GM23248 (cell line): ENCODE data around the gene PLEKHA6. TPM values are rescaled to one million over a fixed set of nuclear protein-coding genes. Genes with fewer than 3 reads are reported as not detected.

Experiments
- DNase-seq: peaks from one replicate; pipeline ENCODE4 v3.0.0-alpha.2; 2015
- H2AFZ ChIP-seq: fragments of 200-600 bp; sonication (generic); 2 replicates; pipeline ENCODE4 v1.6.1; 2016; ENCODE audit warnings: antibody characterized with exemption
- H3F3A ChIP-seq: fragments of 200-600 bp; sonication (generic); 2 replicates; pipeline ENCODE4 v1.6.1; 2016; ENCODE audit warnings: mild to moderate bottlenecking, antibody characterized with exemption, mixed run types; ENCODE audit not compliant: insufficient read depth
- H3K27ac ChIP-seq: fragments of 200-600 bp; sonication (generic); 2 replicates; pipeline ENCODE4 v1.5.1; 2016; ENCODE audit warnings: mild to moderate bottlenecking
- H3K27me3 ChIP-seq: fragments of 200-600 bp; sonication (generic); replicated peaks from 2 replicates; pipeline ENCODE4 v1.6.1; 2016; ENCODE audit warnings: mild to moderate bottlenecking; ENCODE audit not compliant: insufficient read depth
- H3K36me3 ChIP-seq: fragments of 200-600 bp; sonication (generic); 2 replicates; pipeline ENCODE4 v1.6.1; 2016; ENCODE audit warnings: low read depth, mild to moderate bottlenecking
- H3K4me1 ChIP-seq: fragments of 200-600 bp; sonication (generic); 2 replicates; pipeline ENCODE4 v1.6.1; 2016; ENCODE audit warnings: mild to moderate bottlenecking; ENCODE audit not compliant: insufficient read depth
- H3K4me2 ChIP-seq: fragments of 200-600 bp; sonication (generic); one replicate; pipeline ENCODE4 v1.6.1; 2016; ENCODE audit warnings: mild to moderate bottlenecking; ENCODE audit not compliant: unreplicated experiment
- H3K4me3 ChIP-seq: fragments of 200-600 bp; sonication (generic); 2 replicates; pipeline ENCODE4 v1.5.1; 2016; ENCODE audit warnings: mild to moderate bottlenecking
- H3K79me2 ChIP-seq: fragments of 200-600 bp; sonication (generic); 2 replicates; pipeline ENCODE4 v1.6.1; 2016; ENCODE audit warnings: mild to moderate bottlenecking; ENCODE audit not compliant: insufficient read depth
- H3K9ac ChIP-seq: fragments of 200-600 bp; sonication (generic); 2 replicates; pipeline ENCODE4 v1.6.1; 2016; ENCODE audit warnings: mild to moderate bottlenecking
- H3K9me2 ChIP-seq: fragments of 200-600 bp; sonication (generic); 2 replicates; pipeline ENCODE4 v1.6.1; 2016; ENCODE audit warnings: mixed run types, mild to moderate bottlenecking, moderate library complexity; ENCODE audit not compliant: insufficient read depth
- H3K9me3 ChIP-seq: fragments of 200-600 bp; sonication (generic); one replicate; pipeline ENCODE4 v1.6.1; 2017; ENCODE audit warnings: low read depth
- H4K20me1 ChIP-seq: fragments of 200-600 bp; sonication (generic); 2 replicates; pipeline ENCODE4 v1.6.0; 2016; ENCODE audit not compliant: insufficient read depth
- EZH2 ChIP-seq: fragments of 200-600 bp; sonication (generic); IDR thresholded peaks from 2 replicates; pipeline ENCODE4 v1.6.1; 2018; ENCODE audit warnings: antibody characterized with exemption, mild to moderate bottlenecking; ENCODE audit not compliant: insufficient read depth, poor library complexity, severe bottlenecking
- EZH2phosphoT487 ChIP-seq: fragments of 200-600 bp; sonication (generic); IDR thresholded peaks from 2 replicates; pipeline ENCODE4 v1.6.1; 2018; ENCODE audit warnings: antibody characterized with exemption, moderate library complexity, mild to moderate bottlenecking, low read depth; ENCODE audit not compliant: insufficient read depth
- WGBS, 2 experiments: methylation state at CpG; one replicate each; pipeline ENCODE4 v1.1.6; 2015 to 2017; ENCODE audit warnings: low lambda C conversion rate in 2 of 2, low coverage in 1 of 2; ENCODE audit errors: missing lambda C conversion rate in 2 of 2; 5-methylcytosine and 5-hydroxymethylcytosine counted together
- in situ Hi-C: fragments of 300-500 bp; cut with MboI; formaldehyde crosslinking; loops from 2 replicates; pipeline ENCODE4 v1.15.0; 2020
- polyA plus RNA-seq: library from polyadenylated mRNA; unstranded; fragments of >200 nt; fragmentation: Nextera tagmentation; extraction: Ambion mirVana; gene quantifications from 2 replicates; pipeline ENCODE4 v1.2.1, GENCODE V29; 2016
- total RNA-seq: library from RNA; depleted of rRNA; stranded (reverse); fragments of >200 nt; shearing (Covaris generic); gene quantifications from 2 replicates; pipeline ENCODE4 v1.2.3, GENCODE V29; 2014

PLEKHA6 gene
- total and polyA plus RNA-seq, 2 experiments from 2014 or later = 4.5 to 7.3 TPM

- no peak overlapping the region for H3K9ac ChIP-seq
- DNase-seq = no peak
- H3K4me1 ChIP-seq = peaks cover 7% of the 10 kb centered on the region
- H3K4me3 ChIP-seq = no peak overlapping the region
- H3K79me2 ChIP-seq = no peaks in the 10 kb centered on the region
- TF ChIP-seq EZH2phosphoT487 (no peak), EZH2 (no peak)
- H3K36me3 ChIP-seq = no peaks in the 10 kb centered on the region
- no peaks in the 10 kb centered on the region for H3K9me3 ChIP-seq
- in situ Hi-C loops = no loop called here
- H3K4me2 ChIP-seq = no peak overlapping the region
- H3K27ac ChIP-seq = no peak overlapping the region
- no peaks in the 10 kb centered on the region for H3K9me2 ChIP-seq
- H4K20me1 ChIP-seq = no peaks in the 10 kb centered on the region
- H3K27me3 ChIP-seq = no peaks in the 10 kb centered on the region
- 85 to 86% methylated on average over 23 of the region's 23 CpGs for WGBS, 2 experiments
- no peaks in the 10 kb centered on the region for H3F3A ChIP-seq
- no peak overlapping the region for H2AFZ ChIP-seq
These were observed 1.9 kb downstream of the PLEKHA6 start for GRCh38 chr1:204357551-204358490.

DNA sequence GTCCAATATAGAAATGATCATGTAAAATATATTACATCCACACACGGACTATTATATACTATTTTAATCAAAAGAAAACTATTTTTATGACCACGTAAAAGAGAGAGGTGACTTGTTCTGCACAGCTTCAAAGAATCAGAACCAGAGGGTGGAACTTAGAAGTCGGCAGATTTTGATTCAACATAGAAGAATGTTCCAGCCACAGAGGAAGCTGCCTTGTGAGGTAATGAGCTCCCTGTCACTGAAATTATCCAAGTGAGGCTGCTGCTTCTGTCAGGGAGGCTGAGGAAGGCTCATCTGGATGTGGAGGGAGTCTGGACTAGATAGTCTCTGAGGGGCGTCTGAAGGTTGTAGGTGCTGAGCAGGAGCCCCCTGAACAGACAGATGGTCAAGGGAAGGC, 2.7 kb downstream of the PLEKHA6 start:
- Histone ChIP-seq H3K4me1 (peaks cover 7% of the 10 kb centered on the region), H3K4me3 (no peak overlapping the region), H3K9ac (no peak overlapping the region), H3K4me2 (peak overlapping the region; percentile 30), H4K20me1 (no peaks in the 10 kb centered on the region), H3F3A (no peaks in the 10 kb centered on the region), H3K9me2 (no peaks in the 10 kb centered on the region), H3K9me3 (no peaks in the 10 kb centered on the region), H2AFZ (no peak overlapping the region), H3K36me3 (no peaks in the 10 kb centered on the region), H3K27ac (no peak overlapping the region), H3K79me2 (no peaks in the 10 kb centered on the region), H3K27me3 (no peaks in the 10 kb centered on the region)
- no peak for TF ChIP-seq EZH2
- no peak for TF ChIP-seq EZH2phosphoT487
- in situ Hi-C loops = no loop called here
- peak; percentile 72 for DNase-seq
- WGBS, 2 experiments = 38 to 42% methylated on average over 4 of the region's 4 CpGs

DNA sequence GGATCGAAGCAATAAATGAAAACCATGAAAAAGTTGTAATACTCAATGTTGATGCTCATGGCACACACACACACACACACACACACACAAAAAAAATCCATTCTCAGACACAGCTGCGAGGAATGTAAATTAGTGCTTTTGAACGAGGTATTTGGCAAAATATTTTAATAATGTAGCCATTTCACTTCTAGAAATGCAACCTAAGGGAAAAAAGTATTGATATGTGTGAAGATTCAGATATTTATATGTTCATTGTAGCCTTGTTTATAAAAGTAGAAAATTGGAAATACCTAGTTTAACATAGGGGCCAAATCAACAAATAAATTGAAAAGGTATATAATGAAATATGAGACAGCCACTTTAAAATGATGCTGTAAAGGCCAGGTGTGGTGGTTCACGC, 3.8 kb downstream of the PLEKHA6 start:
- in situ Hi-C loops = no loop called here

GRCh38 chr1:204354579-204354978, 5.2 kb downstream of the PLEKHA6 start:
- H2AFZ ChIP-seq = no peak overlapping the region
- no peaks in the 10 kb centered on the region for H3K9me3 ChIP-seq
- H3K36me3 ChIP-seq = no peaks in the 10 kb centered on the region
- 65 to 72% methylated on average over 6 of the region's 6 CpGs for WGBS, 2 experiments
- H3K27ac ChIP-seq = no peak overlapping the region
- no peak overlapping the region for H3K4me3 ChIP-seq
- H3F3A ChIP-seq = no peaks in the 10 kb centered on the region
- H3K79me2 ChIP-seq = no peaks in the 10 kb centered on the region
- TF ChIP-seq EZH2 (no peak), EZH2phosphoT487 (no peak)
- in situ Hi-C loops = no loop called here
- H3K9ac ChIP-seq = no peak overlapping the region
- no peak overlapping the region for H3K4me2 ChIP-seq
- no peak for DNase-seq
- H4K20me1 ChIP-seq = no peaks in the 10 kb centered on the region
- H3K27me3 ChIP-seq = no peaks in the 10 kb centered on the region
- H3K9me2 ChIP-seq = no peaks in the 10 kb centered on the region
- H3K4me1 ChIP-seq = peaks cover 7% of the 10 kb centered on the region

More for the DNA sequence above, 3.8 kb downstream of the PLEKHA6 start:
- TF ChIP-seq EZH2 (no peak), EZH2phosphoT487 (no peak)
- Histone ChIP-seq H3K36me3 (no peaks in the 10 kb centered on the region), H4K20me1 (no peaks in the 10 kb centered on the region), H3K79me2 (no peaks in the 10 kb centered on the region), H3F3A (no peaks in the 10 kb centered on the region), H3K4me3 (no peak overlapping the region), H3K9me3 (no peaks in the 10 kb centered on the region), H3K4me1 (peaks cover 7% of the 10 kb centered on the region), H2AFZ (no peak overlapping the region), H3K9ac (no peak overlapping the region), H3K27ac (no peak overlapping the region), H3K4me2 (no peak overlapping the region), H3K9me2 (no peaks in the 10 kb centered on the region), H3K27me3 (no peaks in the 10 kb centered on the region)
- no peak for DNase-seq
- WGBS, 2 experiments = 77 to 80% methylated on average over 4 of the region's 4 CpGs
